HL-60 (cell line): ENCODE data around the gene ADARB1.

ENCODE experiments used
- CTCF ChIP-seq: IDR thresholded peaks from one replicate; pipeline ENCODE4 v1.5.1; 2011; ENCODE audit warnings: low read length, control low read depth, inconsistent platforms; ENCODE audit not compliant: insufficient read depth
- GABPA ChIP-seq: IDR thresholded peaks from 2 replicates; pipeline ENCODE4 v1.6.1; 2012; ENCODE audit warnings: low read depth
- POLR2AphosphoS5 ChIP-seq: IDR thresholded peaks from 2 replicates; pipeline ENCODE4 v1.6.1; 2012; ENCODE audit warnings: low read depth
- TF ChIP-seq, protein P1 (sequence below): IDR thresholded peaks from 2 replicates; pipeline ENCODE4 v1.6.1; 2012; ENCODE audit warnings: low read depth; ENCODE audit not compliant: insufficient replicate concordance

- TF ChIP-seq CTCF (no peak), POLR2AphosphoS5 (no peak), GABPA (no peak)
- TF ChIP-seq, protein P1, sequence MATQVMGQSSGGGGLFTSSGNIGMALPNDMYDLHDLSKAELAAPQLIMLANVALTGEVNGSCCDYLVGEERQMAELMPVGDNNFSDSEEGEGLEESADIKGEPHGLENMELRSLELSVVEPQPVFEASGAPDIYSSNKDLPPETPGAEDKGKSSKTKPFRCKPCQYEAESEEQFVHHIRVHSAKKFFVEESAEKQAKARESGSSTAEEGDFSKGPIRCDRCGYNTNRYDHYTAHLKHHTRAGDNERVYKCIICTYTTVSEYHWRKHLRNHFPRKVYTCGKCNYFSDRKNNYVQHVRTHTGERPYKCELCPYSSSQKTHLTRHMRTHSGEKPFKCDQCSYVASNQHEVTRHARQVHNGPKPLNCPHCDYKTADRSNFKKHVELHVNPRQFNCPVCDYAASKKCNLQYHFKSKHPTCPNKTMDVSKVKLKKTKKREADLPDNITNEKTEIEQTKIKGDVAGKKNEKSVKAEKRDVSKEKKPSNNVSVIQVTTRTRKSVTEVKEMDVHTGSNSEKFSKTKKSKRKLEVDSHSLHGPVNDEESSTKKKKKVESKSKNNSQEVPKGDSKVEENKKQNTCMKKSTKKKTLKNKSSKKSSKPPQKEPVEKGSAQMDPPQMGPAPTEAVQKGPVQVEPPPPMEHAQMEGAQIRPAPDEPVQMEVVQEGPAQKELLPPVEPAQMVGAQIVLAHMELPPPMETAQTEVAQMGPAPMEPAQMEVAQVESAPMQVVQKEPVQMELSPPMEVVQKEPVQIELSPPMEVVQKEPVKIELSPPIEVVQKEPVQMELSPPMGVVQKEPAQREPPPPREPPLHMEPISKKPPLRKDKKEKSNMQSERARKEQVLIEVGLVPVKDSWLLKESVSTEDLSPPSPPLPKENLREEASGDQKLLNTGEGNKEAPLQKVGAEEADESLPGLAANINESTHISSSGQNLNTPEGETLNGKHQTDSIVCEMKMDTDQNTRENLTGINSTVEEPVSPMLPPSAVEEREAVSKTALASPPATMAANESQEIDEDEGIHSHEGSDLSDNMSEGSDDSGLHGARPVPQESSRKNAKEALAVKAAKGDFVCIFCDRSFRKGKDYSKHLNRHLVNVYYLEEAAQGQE, result no peak
Observed at GRCh38 chr21:45157932-45158331, 83.6 kb downstream of the ADARB1 start.
